HepG2 (cell line): ENCODE data around the gene USP7. TPM values are rescaled to one million over a fixed set of nuclear protein-coding genes. Genes with fewer than 3 reads are reported as not detected.
A peak's percentile ranks its signal among the peaks of the same experiment; 100 is the strongest.

Source experiments
- AGO2 ChIP-seq: fragments of 200-400 bp; formaldehyde crosslinking; optimal IDR thresholded peaks from 2 replicates; pipeline ENCODE3; 2017; ENCODE audit warnings: mild to moderate bottlenecking, low read depth, low read length, moderate library complexity
- BORCS8-MEF2B ChIP-seq: sonication (generic); formaldehyde crosslinking; IDR thresholded peaks from 2 replicates; pipeline ENCODE4 v1.8.0; 2022; ENCODE audit warnings: mild to moderate bottlenecking, missing genetic modification reagents
- CCDC6 ChIP-seq: sonication (generic); formaldehyde crosslinking; IDR thresholded peaks from 2 replicates; pipeline ENCODE4 v1.8.1; 2022; ENCODE audit warnings: mild to moderate bottlenecking, missing genetic modification reagents, moderate library complexity
- EED ChIP-seq: sonication (generic); formaldehyde crosslinking; IDR thresholded peaks from 2 replicates; pipeline ENCODE4 v1.5.0; 2020; ENCODE audit warnings: mild to moderate bottlenecking, missing genetic modification reagents
- GABPB1 ChIP-seq: IDR thresholded peaks from 2 replicates; pipeline ENCODE4 v1.6.1; 2016; ENCODE audit warnings: mild to moderate bottlenecking, missing genetic modification reagents, moderate library complexity, missing compliant biosample characterization
- HMG20B ChIP-seq: conservative IDR thresholded peaks from 2 replicates; pipeline ENCODE4 v1.6.1; 2016; ENCODE audit warnings: missing genetic modification reagents, missing compliant biosample characterization
- NR2F6 ChIP-seq, 2 experiments: IDR thresholded peaks; 2 replicates each; pipeline ENCODE4 v1.6.1; 2016; ENCODE audit warnings: antibody characterized with exemption in 1 of 2, mild to moderate bottlenecking in 1 of 2
- SOX5 ChIP-seq: IDR thresholded peaks from 2 replicates; pipeline ENCODE4 v1.6.1; 2016; ENCODE audit warnings: borderline replicate concordance
- SP1 ChIP-seq, 2 experiments: fragments of 450-650 bp in 1 of 2; sonication (generic) in 1 of 2; formaldehyde crosslinking in 1 of 2; IDR thresholded peaks; 2 replicates each; pipeline versions ENCODE4 v1.4.0 to v1.6.1; 2016 to 2020; ENCODE audit warnings: missing genetic modification reagents in 1 of 2
- ZKSCAN8 ChIP-seq: IDR thresholded peaks from 2 replicates; pipeline ENCODE4 v1.6.1; 2016; ENCODE audit warnings: borderline replicate concordance, missing genetic modification reagents, missing compliant biosample characterization
- ZNF235 ChIP-seq: sonication (generic); formaldehyde crosslinking; IDR thresholded peaks from 2 replicates; pipeline ENCODE4 v1.8.1; 2023; ENCODE audit warnings: mild to moderate bottlenecking, missing genetic modification reagents, borderline replicate concordance
- ZNF557 ChIP-seq: sonication (generic); formaldehyde crosslinking; IDR thresholded peaks from 2 replicates; pipeline ENCODE4 v1.4.0; 2020; ENCODE audit warnings: missing genetic modification reagents
- polyA plus RNA-seq, 8 experiments: library from polyadenylated mRNA; depleted of rRNA in 3 of 8; stranded (reverse) in 7 of 8; unstranded in 1 of 8; fragments of >200 nt; fragmentation: Illumina TruSeq in 4 of 8; extraction: Trizol in 4 of 8; gene quantifications; 2 replicates each; pipeline versions ENCODE4 v1.2.1 to v1.2.3, GENCODE V29; 2011 to 2016; ENCODE audit warnings: low read depth in 4 of 8, missing spikeins in 1 of 8, mixed read lengths in 1 of 8; ENCODE audit not compliant: insufficient read depth in 1 of 8
- total RNA-seq, 5 experiments: library from RNA; depleted of rRNA; stranded (reverse); fragments of >200 nt; fragmentation: Illumina TruSeq; extraction: Trizol; gene quantifications; 2 replicates each; pipeline ENCODE4 v1.2.3, GENCODE V29; 2016; ENCODE audit warnings: low read depth in 1 of 5
- TF ChIP-seq, protein P1 (sequence below): sonication (generic); formaldehyde crosslinking; IDR thresholded peaks from 2 replicates; pipeline ENCODE4 v1.5.0; 2020; ENCODE audit warnings: mild to moderate bottlenecking, low read depth, missing genetic modification reagents, borderline replicate concordance
- TF ChIP-seq, protein P2 (sequence below): sonication (generic); formaldehyde crosslinking; IDR thresholded peaks from 2 replicates; pipeline ENCODE4 v1.4.0; 2020; ENCODE audit warnings: missing genetic modification reagents
- TF ChIP-seq, protein P3 (sequence below): sonication (generic); formaldehyde crosslinking; IDR thresholded peaks from 2 replicates; pipeline ENCODE4 v1.8.0; 2022; ENCODE audit warnings: missing genetic modification reagents, mild to moderate bottlenecking, moderate library complexity, borderline replicate concordance
- TF ChIP-seq, protein P4 (sequence below): IDR thresholded peaks from 2 replicates; pipeline ENCODE4 v1.6.1; 2016; ENCODE audit warnings: low read depth, borderline replicate concordance
- TF ChIP-seq, protein P5 (sequence below): sonication (generic); formaldehyde crosslinking; IDR thresholded peaks from 2 replicates; pipeline ENCODE4 v1.4.0; 2020; ENCODE audit warnings: missing genetic modification reagents
- TF ChIP-seq, protein P6 (sequence below): sonication (generic); formaldehyde crosslinking; IDR thresholded peaks from 2 replicates; pipeline ENCODE4 v1.4.0; 2020; ENCODE audit warnings: missing genetic modification reagents

The USP7 gene
- total and polyA plus RNA-seq, 2 of the 13 experiments (the other 11 are each of a cell fraction or from before 2014, with no cell fraction given) = 52.5 to 173 TPM

DNA sequence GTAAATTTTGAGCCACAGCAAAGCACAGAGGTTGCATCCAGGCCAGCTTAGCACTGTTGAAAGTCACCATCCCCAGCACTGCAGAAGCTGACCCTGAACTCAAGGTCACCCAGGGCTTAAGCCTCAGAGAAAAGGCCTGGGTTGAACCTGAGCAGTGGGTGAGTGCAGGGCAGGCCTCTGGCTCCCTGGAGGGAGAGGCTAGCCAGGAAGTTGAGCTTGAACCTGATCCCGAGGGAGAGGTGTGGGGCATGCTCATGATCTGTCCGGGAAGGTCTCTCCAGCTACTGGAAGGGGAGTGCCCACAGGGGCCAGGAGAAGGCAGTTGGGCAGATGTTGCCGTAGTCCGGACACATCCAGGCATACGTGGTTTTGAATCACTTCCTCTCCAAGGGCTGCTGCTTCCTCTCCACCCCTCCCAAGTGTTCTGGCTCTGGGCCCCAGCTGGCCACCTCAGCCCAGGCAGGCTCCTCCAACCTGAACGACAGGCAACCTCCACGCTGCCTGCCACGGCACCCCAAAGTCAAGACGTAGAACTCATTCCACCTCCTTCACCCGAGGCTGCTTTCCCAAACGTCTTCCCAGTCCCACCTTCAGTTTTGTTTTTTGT, 113.3 kb downstream of the USP7 start (continued):
- TF ChIP-seq, protein P1, sequence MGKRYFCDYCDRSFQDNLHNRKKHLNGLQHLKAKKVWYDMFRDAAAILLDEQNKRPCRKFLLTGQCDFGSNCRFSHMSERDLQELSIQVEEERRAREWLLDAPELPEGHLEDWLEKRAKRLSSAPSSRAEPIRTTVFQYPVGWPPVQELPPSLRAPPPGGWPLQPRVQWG (CRISPR knock-in tag) = no peak
- peak; percentile 18; the same call in 1 of the 2 replicates for TF ChIP-seq ZNF557 (CRISPR knock-in tag)
- TF ChIP-seq, protein P2, sequence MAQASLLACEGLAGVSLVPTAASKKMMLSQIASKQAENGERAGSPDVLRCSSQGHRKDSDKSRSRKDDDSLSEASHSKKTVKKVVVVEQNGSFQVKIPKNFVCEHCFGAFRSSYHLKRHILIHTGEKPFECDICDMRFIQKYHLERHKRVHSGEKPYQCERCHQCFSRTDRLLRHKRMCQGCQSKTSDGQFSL (CRISPR knock-in tag) = peak; percentile 53; the same call in 1 of the 2 replicates
- TF ChIP-seq, protein P3, sequence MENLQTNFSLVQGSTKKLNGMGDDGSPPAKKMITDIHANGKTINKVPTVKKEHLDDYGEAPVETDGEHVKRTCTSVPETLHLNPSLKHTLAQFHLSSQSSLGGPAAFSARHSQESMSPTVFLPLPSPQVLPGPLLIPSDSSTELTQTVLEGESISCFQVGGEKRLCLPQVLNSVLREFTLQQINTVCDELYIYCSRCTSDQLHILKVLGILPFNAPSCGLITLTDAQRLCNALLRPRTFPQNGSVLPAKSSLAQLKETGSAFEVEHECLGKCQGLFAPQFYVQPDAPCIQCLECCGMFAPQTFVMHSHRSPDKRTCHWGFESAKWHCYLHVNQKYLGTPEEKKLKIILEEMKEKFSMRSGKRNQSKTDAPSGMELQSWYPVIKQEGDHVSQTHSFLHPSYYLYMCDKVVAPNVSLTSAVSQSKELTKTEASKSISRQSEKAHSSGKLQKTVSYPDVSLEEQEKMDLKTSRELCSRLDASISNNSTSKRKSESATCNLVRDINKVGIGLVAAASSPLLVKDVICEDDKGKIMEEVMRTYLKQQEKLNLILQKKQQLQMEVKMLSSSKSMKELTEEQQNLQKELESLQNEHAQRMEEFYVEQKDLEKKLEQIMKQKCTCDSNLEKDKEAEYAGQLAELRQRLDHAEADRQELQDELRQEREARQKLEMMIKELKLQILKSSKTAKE (CRISPR knock-in tag) = peak; percentile 99
- TF ChIP-seq BORCS8-MEF2B (CRISPR knock-in tag) = peak; percentile 93
- no peak for TF ChIP-seq ZNF235
- TF ChIP-seq CCDC6 (CRISPR knock-in tag) = no peak; the same call in 1 of the 2 replicates
- TF ChIP-seq, protein P4, sequence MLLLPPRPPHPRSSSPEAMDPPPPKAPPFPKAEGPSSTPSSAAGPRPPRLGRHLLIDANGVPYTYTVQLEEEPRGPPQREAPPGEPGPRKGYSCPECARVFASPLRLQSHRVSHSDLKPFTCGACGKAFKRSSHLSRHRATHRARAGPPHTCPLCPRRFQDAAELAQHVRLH (CRISPR knock-in tag) = peak; percentile 97
- TF ChIP-seq NR2F6 (IDR thresholded peaks at IDR 0.05) = peak; percentile 94
- TF ChIP-seq NR2F6 (CRISPR knock-in tag; IDR thresholded peaks at IDR 0.05) = peak; percentile 98
- peak; percentile 69 for TF ChIP-seq GABPB1 (CRISPR knock-in tag)
- TF ChIP-seq EED = peak; percentile 88; the same call in 1 of the 2 replicates
- TF ChIP-seq, protein P5, sequence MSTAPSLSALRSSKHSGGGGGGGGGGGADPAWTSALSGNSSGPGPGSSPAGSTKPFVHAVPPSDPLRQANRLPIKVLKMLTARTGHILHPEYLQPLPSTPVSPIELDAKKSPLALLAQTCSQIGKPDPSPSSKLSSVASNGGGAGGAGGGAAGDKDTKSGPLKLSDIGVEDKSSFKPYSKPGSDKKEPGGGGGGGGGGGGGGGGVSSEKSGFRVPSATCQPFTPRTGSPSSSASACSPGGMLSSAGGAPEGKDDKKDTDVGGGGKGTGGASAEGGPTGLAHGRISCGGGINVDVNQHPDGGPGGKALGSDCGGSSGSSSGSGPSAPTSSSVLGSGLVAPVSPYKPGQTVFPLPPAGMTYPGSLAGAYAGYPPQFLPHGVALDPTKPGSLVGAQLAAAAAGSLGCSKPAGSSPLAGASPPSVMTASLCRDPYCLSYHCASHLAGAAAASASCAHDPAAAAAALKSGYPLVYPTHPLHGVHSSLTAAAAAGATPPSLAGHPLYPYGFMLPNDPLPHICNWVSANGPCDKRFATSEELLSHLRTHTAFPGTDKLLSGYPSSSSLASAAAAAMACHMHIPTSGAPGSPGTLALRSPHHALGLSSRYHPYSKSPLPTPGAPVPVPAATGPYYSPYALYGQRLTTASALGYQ (CRISPR knock-in tag) = peak; percentile 91; the same call in 1 of the 2 replicates
- peak; percentile 91 for TF ChIP-seq AGO2
- TF ChIP-seq, protein P6, sequence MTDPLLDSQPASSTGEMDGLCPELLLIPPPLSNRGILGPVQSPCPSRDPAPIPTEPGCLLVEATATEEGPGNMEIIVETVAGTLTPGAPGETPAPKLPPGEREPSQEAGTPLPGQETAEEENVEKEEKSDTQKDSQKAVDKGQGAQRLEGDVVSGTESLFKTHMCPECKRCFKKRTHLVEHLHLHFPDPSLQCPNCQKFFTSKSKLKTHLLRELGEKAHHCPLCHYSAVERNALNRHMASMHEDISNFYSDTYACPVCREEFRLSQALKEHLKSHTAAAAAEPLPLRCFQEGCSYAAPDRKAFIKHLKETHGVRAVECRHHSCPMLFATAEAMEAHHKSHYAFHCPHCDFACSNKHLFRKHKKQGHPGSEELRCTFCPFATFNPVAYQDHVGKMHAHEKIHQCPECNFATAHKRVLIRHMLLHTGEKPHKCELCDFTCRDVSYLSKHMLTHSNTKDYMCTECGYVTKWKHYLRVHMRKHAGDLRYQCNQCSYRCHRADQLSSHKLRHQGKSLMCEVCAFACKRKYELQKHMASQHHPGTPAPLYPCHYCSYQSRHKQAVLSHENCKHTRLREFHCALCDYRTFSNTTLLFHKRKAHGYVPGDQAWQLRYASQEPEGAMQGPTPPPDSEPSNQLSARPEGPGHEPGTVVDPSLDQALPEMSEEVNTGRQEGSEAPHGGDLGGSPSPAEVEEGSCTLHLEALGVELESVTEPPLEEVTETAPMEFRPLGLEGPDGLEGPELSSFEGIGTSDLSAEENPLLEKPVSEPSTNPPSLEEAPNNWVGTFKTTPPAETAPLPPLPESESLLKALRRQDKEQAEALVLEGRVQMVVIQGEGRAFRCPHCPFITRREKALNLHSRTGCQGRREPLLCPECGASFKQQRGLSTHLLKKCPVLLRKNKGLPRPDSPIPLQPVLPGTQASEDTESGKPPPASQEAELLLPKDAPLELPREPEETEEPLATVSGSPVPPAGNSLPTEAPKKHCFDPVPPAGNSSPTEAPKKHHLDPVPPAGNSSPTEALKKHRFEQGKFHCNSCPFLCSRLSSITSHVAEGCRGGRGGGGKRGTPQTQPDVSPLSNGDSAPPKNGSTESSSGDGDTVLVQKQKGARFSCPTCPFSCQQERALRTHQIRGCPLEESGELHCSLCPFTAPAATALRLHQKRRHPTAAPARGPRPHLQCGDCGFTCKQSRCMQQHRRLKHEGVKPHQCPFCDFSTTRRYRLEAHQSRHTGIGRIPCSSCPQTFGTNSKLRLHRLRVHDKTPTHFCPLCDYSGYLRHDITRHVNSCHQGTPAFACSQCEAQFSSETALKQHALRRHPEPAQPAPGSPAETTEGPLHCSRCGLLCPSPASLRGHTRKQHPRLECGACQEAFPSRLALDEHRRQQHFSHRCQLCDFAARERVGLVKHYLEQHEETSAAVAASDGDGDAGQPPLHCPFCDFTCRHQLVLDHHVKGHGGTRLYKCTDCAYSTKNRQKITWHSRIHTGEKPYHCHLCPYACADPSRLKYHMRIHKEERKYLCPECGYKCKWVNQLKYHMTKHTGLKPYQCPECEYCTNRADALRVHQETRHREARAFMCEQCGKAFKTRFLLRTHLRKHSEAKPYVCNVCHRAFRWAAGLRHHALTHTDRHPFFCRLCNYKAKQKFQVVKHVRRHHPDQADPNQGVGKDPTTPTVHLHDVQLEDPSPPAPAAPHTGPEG (CRISPR knock-in tag) = peak; percentile 81
- TF ChIP-seq SOX5 = peak; percentile 81
- TF ChIP-seq HMG20B = peak; percentile 89
- no peak for TF ChIP-seq SP1 (IDR thresholded peaks at IDR 0.05)
- peak; percentile 72 for TF ChIP-seq SP1 (CRISPR knock-in tag; IDR thresholded peaks at IDR 0.05)
- peak; percentile 85; the same call in 1 of the 2 replicates for TF ChIP-seq ZKSCAN8 (CRISPR knock-in tag)
